ENCODE results near the gene SKIC8.

SKIC8 gene

DNA sequence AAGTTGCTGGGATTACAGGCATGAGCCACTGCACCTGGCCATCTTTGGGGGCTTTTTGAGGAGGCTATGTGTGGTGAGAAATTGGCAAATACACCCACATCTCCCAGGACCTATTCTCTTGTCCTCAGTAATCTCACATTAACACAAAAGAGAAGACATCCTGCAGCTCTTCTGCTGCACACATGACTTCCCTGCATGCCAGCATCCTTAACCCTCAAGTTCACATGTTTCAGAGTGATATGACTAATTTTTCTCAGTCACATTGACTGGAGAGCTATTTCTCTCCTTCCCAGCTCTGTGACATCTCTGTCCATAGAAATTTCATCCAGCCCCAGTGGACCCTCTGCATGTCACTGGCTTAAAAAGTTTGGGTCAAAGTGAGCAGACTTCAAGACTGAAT lies 1.9 kb upstream of the SKIC8 start:
- Histone ChIP-seq H3K4me3 (no peak overlapping the region), H3K27ac (no peak overlapping the region)
- no peak for DNase-seq (ENCODE audit: low spot score)
- TF ChIP-seq, protein P1, sequence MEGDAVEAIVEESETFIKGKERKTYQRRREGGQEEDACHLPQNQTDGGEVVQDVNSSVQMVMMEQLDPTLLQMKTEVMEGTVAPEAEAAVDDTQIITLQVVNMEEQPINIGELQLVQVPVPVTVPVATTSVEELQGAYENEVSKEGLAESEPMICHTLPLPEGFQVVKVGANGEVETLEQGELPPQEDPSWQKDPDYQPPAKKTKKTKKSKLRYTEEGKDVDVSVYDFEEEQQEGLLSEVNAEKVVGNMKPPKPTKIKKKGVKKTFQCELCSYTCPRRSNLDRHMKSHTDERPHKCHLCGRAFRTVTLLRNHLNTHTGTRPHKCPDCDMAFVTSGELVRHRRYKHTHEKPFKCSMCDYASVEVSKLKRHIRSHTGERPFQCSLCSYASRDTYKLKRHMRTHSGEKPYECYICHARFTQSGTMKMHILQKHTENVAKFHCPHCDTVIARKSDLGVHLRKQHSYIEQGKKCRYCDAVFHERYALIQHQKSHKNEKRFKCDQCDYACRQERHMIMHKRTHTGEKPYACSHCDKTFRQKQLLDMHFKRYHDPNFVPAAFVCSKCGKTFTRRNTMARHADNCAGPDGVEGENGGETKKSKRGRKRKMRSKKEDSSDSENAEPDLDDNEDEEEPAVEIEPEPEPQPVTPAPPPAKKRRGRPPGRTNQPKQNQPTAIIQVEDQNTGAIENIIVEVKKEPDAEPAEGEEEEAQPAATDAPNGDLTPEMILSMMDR (IDR thresholded peaks at IDR 0.05) = no peak

DNA sequence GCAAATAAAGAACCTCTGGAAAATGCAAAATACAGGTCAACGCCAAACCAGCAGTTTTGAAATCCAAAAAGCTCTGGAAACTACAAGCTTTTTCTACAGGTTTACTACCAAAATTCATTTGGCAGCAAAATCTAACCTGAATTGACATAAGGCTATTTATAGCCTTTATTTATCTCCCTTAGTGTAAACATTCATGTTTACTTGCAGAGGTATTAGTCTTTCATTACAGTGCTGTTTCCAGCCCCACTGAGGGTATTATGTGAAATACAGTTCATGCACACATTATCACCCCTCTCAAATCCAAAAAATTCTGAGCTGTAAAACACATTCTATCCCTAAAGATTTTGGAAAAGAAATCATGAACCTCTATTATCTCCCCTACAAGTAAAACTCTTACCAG lies 7.2 kb downstream of the SKIC8 start:
- Histone ChIP-seq H3K27ac (no peak overlapping the region), H3K4me3 (no peak overlapping the region)
- DNase-seq (ENCODE audit: low spot score) = no peak
- TF ChIP-seq, protein P1 (IDR thresholded peaks at IDR 0.05) = no peak

DNA sequence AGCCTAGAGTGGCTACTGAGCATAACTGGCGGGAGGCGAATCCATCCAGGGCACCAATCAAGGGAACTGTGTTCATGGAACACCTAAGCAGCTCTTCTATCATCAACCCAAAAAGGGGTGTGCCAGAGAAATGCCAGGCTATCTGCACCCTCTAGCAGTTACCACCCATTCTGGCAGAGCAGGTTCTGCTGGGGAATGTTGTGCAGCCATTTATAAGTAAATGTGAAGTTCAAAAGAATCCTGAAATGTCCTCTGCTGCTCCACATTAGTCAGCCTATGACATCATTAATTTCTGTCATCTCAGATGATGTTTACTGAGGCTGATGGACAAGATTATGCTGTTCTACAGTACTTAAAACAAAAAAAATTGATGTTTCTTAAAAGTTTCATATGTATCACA lies 7.7 kb downstream of the SKIC8 start:
- DNase-seq (ENCODE audit: low spot score) = no peak
- no peak overlapping the region for H3K27ac ChIP-seq
- no peak overlapping the region for H3K4me3 ChIP-seq
- TF ChIP-seq, protein P1 (IDR thresholded peaks at IDR 0.05) = no peak

DNA sequence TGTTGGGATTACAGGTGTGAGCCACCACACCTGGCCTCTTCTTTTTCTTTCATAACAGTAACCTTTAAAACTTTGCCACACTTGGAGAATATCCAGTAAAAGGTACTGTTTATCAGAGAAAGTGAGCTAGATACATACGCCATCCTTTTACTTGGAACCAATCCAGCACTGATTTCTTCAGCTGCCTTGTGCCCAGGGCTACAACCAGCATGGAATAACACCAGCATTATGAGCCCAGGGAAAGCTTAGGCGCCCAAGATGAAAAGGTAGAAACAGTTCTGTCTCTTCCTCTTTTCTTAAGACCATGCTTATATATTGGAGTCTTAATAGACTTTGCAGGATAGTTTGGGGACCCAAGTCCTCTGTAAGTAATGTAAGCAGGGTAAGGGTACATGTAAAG lies 8.4 kb downstream of the SKIC8 start:
- Histone ChIP-seq H3K4me3 (no peak overlapping the region), H3K27ac (no peak overlapping the region)
- DNase-seq (ENCODE audit: low spot score) = no peak
- TF ChIP-seq, protein P1 (IDR thresholded peaks at IDR 0.05) = no peak

DNA sequence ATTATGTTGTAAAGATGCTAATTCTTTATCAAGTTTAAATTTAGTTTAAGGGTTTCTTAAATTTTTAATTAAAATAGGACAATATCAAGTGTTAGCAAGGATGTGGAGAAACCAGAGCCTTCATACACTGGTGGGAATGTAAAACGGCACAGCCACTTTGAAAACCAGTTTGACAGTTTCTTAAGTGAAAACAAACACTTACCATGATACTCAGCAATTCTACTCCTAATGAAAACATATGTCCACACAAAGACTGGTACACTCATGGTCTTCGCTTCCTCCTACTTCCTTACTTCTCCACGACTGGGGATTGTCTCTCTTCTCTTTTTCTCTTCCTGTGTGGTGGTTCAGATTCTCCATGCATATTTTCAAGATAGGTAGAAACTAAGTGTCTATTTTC lies 9.2 kb downstream of the SKIC8 start:
- TF ChIP-seq, protein P1 (IDR thresholded peaks at IDR 0.05) = no peak
- Histone ChIP-seq H3K27ac (no peak overlapping the region), H3K4me3 (no peak overlapping the region)
- DNase-seq (ENCODE audit: low spot score) = no peak

DNA sequence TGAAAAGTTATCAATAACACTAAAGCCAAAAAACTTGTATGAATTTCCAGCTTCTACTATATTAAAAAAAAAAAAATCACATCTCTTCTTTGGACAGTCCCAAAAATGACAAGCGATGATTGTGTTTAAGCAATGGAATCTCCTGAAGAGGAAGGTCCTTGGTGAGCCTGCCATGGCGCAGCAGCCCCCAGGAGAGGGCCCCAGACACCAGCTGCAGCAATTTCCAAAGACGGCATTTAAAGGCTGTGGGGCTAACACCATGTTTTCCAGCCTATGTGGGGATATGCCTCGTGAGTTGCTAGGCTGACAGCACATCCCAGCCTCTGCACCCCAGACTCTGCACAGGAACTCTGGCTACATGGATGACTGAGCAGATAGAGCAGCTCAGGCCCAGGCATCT lies 14.7 kb downstream of the SKIC8 start:
- TF ChIP-seq, protein P1 (IDR thresholded peaks at IDR 0.05) = no peak
- no peak for DNase-seq (ENCODE audit: low spot score)
- Histone ChIP-seq H3K27ac (no peak overlapping the region), H3K4me3 (no peak overlapping the region)

DNA sequence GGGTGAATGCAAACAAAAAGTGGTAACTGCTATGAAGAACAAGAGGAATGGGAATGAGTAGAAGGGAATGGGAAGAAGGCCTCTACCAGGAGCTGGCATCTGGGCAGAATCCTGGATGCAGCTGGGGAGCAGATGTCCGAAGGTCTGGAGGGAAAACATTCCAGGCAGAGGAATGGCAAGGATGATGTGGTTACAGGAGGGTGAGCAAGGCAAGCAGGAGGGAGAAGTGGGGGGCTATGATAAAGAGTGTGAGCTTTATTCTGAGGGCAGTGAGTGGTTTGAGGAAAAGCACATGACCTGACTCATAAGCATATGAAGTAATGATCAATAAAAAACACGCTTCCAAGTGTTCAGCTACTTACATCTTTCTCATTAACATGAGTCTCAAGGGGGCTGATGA lies 17.1 kb downstream of the SKIC8 start:
- DNase-seq (ENCODE audit: low spot score) = no peak
- TF ChIP-seq, protein P1 (IDR thresholded peaks at IDR 0.05) = no peak
- Histone ChIP-seq H3K4me3 (no peak overlapping the region), H3K27ac (no peak overlapping the region)

All from coronary artery (tissue), 2 donors.